Superior temporal gyrus (tissue), 1 donor: ENCODE data around the gene ANKRD6.

Experiments used
- DNase-seq: peaks from one replicate; pipeline ENCODE4 v3.0.0-alpha.2; 2016; ENCODE audit errors: extremely low spot score

The ANKRD6 gene

DNA sequence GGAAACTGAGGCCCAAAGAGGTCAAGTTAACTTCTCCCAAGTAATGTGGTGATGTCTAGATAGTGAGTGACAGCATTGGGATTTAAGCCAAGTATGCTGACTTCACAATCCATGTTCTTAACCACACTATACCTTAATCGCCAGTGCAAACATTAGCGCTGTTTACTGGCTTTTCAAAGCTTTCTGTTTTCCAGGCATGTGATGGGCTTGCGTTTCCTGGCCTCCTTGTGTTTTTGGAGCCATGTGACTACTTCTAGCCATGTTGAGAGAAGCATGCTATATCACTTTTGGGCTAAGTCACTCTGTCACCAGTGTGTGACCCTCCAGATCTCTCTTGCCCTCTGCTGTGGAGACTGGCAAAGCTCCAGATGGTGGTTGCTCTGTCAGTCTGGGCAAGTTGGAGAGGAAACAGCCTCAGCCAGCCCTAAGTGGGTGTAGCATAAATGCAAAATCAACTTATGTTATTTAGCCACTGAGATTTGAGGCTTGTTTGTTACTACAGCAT, 76.9 kb downstream of the ANKRD6 start:
- DNase-seq: no peak

DNA sequence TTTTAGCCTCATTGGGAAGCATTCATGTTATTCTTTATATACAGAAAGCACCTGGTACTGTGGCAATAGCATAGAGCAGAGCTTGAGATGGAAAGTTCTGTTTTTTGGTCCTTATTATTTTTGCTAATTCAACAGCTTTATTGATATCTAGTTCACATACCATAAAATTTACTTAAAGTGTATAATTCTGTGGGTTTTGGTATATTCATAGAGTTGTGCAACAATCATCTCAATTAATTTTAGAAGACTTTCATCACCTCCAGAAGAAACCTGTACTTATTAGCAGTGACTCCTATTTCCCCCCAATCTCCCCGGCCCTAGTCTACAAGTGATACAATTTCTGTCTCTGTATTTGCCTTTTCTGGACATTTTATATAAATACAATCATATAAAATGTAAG, 77.4 kb downstream of the ANKRD6 start:
- no peak for DNase-seq

DNA sequence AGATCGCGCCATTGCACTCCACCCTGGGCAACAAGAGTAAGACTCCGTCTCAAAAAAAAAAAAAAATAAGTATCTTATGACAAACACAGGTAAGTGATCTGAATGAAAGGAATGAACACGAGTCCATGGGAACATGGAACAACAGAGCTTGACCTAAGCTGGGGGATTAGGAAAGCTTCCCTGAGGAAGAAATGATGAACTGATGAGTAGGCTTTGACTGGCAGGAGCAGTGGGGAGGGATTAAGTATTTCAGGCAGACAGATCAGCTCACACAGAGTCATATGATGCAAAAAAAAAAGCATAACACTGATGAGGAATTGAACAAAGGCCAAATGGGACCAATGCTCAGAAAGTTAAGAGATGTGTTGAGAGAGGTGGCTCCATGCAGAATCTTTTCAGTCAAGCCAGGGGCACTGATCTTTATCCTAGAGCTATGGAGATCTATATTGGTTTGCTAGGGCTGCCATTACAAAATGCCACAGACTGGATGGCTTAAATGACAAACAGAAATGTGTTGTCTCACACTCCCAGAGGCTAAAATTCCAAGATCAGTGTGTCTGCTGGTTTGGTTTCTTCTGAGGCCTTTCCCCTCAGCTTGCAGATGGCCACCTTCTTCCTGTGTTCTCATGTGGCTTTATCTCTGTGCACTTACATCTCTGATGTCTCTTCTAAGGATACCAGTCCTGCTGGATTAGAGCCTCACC, 85.6 kb downstream of the ANKRD6 start:
- no peak for DNase-seq

DNA sequence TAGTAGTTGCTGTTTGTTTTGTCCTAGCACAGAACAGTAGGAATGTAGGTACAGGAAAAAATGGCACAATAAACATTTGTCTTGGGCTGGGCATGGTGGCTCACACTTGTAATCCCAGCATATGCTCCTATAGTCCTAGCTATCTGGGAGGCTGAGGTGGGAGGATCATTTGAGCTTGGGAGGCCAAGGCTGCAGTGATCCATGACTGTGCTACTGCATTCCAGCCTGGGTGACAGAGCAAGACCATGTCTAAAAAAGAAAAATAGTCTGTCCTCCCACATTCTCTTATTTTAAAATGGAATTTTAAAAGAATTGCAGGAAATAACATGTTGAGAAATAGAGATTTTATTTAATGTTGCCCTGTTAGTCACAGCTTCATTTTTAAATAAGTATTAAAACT, 87.8 kb downstream of the ANKRD6 start:
- DNase-seq: no peak

DNA sequence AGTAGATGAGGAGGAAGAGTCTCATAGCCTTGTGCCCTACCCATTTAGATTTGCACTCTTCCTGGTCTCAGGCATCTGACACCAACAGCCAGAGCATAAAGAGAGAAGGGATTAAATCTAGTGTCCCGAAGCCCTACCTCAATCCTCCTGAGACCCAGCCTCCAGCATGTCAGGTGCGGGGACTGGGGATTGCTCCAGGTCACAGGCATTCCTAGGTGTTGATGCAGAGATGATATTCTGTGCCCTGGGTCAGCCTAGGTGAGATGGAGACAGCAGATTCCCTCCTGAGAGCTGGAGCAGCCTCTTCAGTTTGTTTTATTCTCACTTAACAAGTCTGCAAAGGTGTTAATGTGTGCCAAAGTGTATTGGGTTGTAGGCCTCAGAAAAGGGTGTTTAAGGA, 89.8 kb downstream of the ANKRD6 start:
- no peak for DNase-seq

DNA sequence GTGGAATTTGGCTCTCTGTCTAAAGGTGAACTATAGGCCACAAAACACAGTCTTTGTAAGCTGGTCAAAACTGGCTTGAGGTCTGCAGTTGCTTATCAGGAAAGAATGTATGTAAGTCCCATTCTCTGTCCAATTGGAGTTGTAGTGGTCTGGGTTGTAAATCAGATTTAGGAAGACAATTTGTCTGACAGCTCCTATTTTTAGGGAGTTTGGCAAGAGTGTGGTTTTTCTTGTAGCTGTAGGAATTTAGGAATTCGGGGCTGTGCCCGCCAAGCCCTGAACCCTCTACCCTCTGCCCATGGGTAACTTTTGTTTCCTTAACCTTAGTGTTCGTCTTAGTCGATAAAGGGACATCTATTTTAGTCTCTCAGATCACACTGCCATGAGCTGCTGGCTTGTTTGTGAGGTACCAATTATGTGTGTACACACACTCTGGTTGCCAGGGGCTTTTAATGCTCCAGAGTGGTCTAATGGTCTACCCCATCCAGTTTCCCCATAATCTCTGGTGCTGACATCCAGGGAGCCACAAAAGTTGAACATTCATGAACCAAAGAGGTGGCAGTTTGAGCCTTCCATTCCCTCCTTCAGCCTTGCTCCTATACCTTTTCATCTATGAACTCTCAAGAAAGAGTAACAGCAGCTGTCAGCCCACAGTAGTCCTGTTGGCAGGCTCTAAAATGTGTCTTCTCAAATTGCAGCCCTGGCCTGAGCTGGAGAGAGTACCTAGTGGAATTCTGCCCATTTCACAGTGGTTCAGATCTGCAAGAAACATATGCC, 93.0 kb downstream of the ANKRD6 start:
- no peak for DNase-seq

DNA sequence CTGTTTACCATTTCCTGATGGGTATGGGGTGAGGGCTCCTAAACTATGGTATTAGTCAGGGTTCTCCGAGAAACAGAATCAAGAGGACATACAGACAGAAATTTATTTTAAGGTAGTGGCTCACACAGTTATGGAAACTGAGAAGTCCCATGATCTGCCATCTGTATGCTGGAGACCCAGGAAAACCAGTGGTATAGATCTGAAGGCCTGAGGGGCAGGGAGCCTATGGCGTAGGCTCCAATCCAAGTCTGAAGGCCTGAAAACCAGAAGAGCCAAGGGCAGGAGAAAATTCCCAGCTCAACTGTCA, 93.6 kb downstream of the ANKRD6 start:
- no peak for DNase-seq

DNA sequence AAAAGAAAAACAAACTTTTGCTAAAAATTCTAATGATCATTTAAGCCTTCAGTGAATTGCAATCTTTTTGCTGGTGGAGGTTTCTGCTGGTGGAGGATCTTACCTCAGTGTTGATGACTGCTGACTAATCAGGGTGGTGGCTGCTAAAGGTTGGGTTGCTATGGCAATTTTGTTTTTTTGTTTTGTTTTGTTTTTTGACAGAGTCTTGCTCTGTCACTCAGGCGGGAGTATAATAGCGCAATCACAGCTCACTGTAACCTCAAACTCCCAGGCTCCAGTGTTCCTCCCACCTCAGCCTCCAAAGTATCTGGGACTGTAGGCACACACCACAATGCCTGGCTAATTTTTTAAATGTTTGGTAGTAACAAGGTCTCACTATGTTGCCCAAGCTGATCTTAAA, 94.7 kb downstream of the ANKRD6 start:
- DNase-seq: no peak

DNA sequence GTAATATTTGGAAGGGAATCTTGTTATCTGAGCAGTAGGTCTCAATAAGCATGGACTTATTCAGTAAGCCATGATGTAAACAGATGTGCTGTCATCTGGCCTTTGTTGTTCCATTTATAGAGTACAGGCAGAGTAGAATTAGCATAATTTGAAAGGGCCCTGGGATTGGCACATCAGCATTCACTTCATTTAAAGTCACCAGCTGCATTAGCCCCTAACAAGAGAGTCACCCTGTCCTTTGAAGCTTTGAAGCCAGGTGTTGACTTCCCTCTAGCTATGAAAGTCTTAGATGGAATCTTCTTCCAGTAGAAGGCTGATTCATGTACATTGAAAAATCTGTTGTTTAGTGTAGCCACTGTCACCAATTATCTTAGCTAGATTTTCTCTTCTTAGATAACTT, 95.9 kb downstream of the ANKRD6 start:
- no peak for DNase-seq

DNA sequence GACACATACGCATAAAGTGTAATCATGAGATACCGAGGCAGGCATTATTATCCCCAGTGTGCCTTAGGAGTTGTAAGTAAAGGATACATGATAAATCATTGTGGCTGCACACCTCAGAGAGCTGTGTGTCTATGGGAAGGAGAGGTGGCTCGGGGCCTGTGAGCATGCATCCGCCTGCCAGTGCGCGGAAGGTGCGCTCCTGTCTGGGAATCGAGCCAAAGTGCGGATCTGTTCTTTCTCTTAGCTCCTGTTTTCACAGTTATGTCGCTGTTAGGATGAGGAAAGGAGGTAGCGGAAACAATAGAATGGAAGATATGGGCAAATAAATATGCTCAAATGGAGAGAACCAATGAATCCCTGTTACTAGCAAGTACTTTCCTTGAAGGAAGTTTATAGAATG, 98.0 kb downstream of the ANKRD6 start:
- no peak for DNase-seq

DNA sequence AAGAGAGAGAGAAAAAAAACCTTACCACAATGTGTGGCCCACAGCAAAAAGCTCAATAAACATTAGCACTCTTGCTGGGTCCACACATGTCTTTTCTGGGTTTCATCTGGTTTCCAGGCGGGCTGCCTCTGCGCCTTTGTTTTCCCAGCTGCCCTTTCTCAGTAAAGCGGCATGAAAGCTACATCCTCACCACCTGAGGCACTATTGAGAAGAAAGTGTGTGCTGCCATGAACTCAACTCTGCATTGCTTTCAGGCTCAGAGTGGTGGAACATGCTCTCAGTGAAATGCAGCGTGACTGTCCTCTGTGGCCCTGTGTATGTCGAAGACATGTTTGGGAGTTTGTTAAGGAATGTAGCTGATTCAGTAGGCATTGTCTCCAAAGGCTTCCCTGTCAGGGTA, 103.3 kb downstream of the ANKRD6 start:
- no peak for DNase-seq

DNA sequence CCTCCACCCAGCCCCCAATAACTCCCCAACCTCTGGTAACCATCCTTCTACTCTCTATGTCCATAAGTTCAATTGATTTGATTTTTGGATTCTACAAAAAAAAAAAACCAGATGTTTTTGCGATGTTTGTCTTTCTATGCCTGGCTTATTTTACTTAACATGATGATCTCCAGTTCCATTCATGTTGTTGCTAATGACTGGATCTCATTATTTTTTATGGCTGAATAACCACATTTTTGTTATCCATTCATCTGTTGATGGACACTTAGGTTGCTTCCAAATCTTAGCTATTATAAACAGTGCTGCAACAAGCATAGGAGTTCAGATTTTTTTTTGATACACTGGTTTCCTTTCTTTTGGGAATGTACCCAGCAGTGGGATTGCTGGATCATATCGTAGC, 106.8 kb downstream of the ANKRD6 start:
- DNase-seq: no peak

DNA sequence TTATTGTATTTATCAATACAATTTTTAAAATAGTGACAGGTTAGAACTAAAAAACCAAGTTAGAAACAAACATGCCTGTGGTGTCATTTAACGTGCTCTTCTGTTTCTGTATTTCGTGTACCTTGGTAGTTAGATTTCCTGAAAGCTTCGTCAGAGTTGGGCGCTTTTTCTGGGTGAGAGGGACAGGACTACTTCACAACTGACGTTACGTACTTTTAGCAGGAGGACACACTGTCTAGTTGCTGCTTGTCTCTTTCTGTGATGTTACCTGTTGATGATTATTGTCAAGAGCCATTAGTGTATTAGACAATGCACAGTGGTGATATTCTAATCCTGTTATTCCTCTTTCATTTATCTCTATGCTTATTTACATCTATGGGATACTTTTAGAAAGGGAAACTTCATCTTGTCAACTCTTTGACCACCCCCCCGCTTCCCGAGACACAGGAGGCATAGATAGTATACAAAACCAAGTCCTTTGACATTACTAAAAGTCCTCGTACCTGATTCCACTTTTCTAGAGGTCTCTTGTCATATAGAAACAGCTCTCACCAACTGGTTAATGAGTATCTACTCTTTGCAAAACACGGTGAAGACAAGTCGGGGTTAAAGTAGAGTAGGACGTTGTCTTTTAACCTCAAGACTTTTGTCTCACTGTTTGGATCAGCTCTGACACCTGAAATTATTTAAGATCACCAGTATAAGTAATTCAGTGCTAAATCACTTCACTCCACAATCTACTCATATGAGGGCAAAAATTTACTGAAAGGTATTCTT, 109.3 kb downstream of the ANKRD6 start:
- DNase-seq: no peak

DNA sequence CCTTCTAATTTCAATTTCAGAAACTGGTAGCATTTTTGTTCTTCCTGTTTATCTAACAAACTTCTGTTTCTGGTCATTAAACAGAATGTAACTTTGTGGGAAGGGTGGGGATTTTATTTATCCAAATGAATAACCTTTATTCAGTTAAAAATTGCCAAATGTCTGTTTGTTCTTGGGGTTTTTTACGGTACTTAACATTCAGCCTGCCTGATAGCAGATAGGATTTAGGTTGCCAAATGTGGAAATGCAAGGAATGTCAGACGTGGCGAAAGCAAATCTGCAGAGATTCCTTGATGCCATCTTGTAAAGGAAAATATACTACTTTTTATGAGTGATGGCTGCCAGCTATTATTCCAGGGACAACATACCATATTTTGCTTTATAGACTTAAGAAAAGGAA, 109.9 kb downstream of the ANKRD6 start:
- no peak for DNase-seq

DNA sequence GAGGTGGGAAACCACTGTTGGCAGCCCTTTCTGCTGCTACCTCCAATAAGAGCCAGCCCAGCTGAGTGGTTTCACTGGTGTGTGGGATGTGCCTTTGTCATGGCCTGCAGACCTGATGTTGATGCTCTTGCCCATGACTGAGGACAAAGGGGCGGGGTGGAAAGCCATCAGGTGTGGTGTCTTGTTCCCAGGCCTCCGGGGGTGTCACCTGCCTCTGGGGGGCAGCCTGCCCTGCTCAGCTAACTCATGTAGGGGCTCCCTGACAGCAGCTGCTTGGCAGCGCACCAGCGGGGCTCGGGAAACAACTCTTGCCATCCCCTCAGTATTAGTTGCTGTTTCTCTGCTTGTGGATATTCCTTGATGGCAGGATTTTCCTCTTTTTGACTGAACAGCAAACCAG, 114.3 kb downstream of the ANKRD6 start:
- DNase-seq: no peak

DNA sequence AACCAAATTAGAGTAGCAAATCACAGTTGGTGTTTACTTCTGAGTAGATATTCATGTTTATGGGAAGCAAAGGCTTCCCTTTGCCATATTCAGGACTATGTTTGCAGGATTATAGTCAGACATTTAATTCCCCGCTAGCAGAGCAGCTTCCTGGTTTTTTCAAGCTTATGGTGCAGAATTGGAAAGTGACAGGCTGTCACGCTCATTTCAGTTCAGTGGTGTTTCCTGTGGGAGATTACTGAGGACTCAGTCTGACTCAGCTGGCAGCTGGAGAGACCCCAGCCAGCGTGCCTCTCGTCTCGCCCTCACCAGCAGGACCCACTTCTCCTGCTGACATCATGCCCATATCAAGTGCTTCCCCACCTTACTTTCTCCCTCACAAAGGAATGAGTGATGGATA, 120.5 kb downstream of the ANKRD6 start:
- DNase-seq: no peak

DNA sequence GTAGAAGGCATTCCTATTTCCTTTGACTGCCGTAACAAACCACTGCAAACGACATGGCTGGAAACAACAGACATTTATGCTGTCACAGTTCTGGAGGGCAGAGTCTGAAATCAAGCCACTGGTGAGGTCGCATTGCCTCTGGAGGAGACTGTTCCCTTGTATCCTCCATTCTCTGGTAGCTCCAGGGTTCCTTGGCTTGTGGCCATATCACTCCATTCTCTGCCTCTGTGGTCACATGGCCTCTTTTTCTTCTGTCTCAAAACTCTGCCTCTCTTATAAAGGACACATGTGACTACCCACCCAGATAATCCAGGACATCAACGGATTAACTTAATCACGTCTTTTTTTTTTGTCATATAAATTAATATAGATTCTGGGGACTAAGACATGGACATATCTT, 121.2 kb downstream of the ANKRD6 start:
- no peak for DNase-seq

DNA sequence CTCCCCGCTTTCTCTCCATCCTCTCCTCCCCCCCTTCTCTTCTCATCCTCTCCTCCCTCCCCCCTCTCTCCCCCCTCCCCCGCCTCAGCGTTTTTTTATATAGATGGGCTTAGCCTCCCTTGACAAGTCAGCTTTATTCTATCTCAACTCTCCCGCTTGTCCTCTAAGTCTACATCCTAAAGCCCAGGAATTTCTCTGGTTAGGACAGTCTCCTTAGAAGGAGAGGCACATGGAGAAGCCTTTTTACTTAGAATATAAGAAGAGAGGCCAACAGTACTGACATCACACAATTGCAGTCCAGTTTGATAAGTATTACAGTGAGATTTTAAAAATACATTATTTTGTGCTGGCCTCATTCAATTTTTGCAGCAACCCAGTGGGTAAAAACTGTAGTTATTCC, 122.1 kb downstream of the ANKRD6 start:
- DNase-seq: no peak

DNA sequence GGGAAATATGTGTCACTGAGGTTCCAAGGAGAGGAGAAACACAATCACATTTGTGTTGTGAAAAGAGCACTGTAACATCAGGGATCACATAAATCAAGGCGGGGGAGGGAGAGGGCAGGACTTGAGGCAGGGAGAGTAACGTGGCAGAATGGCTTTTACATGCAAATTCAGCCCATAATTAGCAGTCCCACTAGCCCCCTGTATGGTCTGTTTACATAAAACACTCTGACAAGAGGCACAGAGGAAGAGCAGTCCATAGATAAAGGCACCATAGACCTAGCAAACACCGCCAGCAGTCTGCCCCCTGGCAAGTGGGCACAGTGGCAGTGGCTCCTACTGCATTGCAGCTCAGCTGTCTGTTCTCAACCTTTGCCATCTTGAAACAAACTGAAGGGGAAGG, 122.9 kb downstream of the ANKRD6 start:
- DNase-seq: no peak

DNA sequence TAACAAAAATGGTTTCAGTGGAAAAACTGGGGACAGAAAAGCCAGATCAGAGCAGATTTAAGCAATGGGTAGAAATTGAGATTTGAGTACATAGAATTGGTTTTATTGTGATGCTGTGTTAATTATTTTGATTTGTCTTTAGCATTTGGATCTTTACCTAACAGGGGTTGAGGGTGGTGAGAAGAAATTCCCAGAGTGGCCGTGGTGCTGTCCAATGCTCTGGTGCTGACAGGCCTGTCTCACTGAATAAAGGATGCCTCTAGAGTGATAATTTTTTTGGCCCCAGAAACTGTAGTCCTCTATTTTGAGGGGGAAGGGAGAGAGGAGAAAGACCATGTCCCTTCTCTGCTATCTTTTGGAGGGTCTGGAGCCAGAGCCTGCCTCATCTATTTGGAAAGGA, 126.5 kb downstream of the ANKRD6 start:
- no peak for DNase-seq

DNA sequence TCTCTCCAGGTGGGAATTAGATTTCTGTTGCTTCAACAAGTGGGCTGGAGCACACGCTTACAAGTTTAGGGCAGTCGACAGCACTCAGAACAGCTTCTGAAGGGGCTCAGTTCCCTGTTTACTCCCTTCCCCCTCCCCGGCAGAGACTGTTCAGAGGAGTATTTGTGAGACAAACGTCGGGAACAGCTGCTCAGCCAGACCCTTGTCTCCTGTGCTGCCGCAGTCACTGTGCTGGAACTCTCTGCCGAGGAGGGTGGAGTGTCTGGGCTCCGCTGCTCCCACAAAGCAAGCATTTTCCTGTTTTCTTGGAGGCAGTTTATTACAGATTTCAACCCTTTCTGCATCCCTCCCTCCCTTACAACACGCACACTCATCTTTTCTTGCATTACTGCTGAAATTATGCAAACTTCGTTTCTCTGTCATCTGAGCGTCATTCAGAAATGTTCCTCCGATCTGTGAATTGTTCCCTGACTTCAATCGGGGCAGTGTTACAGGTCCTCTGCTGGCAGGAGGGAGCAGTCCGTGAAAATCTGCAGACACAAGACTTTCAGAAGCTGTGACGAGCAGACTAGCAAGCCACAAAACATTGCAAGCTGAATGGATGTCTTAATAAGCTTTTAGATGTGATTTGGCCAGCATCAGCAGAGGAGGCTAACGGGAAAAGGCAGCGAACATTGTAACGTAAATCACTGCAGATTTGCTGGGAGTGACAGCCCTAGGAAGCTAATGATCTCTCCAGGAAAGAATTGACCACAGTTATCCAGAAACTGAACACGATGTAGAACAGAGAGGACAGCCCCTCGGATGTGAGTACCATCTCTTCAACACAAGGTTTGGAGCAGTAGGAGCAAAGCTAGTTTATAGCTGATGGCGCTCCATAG, 129.4 kb downstream of the ANKRD6 start:
- peak; percentile 74 for DNase-seq

DNA sequence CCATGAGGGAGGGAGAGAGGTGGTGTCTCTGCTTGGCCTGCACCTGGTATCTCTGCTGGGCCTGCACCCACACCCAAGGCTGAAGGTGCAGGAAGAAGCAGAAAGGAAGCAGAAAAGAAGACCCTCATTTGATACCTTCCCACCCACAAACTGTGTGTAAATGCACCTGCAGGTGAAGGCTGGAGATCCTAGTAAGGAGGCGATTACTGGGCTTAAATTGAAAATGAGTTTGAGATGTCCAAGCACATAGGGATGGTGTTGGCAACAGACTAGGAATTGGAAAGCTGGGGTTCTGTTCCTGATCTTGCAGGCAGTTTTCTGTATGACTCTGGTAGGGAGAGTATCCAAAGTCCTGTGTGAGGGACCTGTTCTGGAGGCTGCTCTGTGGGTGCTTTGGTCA, 130.9 kb downstream of the ANKRD6 start:
- peak; percentile 13 for DNase-seq
